HAP-1 (cell line): ENCODE results near the gene LAGE3.

ENCODE experiments used
- DNase-seq, 2 experiments: peaks; one replicate each; pipeline ENCODE4 v3.0.0-alpha.2; 2016 to 2020; ENCODE audit warnings: low spot score in 2 of 2
- H3K27me3 ChIP-seq: fragments of 250-450 bp; sonication (Bioruptor Pico); 2 replicates; pipeline ENCODE4 v1.5.1; 2020; ENCODE audit warnings: low read depth, mild to moderate bottlenecking, moderate library complexity
- H3K36me3 ChIP-seq: fragments of 250-450 bp; sonication (Bioruptor Pico); replicated peaks from 2 replicates; pipeline ENCODE4 v1.5.1; 2020; ENCODE audit warnings: mild to moderate bottlenecking
- H3K4me1 ChIP-seq: fragments of 250-450 bp; sonication (Bioruptor Pico); 2 replicates; pipeline ENCODE4 v1.5.1; 2020; ENCODE audit warnings: mild to moderate bottlenecking
- H3K4me3 ChIP-seq: fragments of 250-450 bp; sonication (Bioruptor Pico); 2 replicates; pipeline ENCODE4 v1.5.1; 2020; ENCODE audit warnings: mild to moderate bottlenecking, moderate library complexity
- H3K9me3 ChIP-seq: fragments of 250-450 bp; sonication (Bioruptor Pico); 2 replicates; pipeline ENCODE4 v1.5.1; 2020; ENCODE audit warnings: mild to moderate bottlenecking, moderate library complexity
- in situ Hi-C: fragments of 300-500 bp; cut with MboI; formaldehyde crosslinking; loops from 3 replicates; pipeline ENCODE4 v1.14.3; 2020; ENCODE audit warnings: low sequenced_read_pairs, inconsistent platforms, mixed read lengths

The LAGE3 gene

GRCh38 chrX:154465601-154466000 lies 13.5 kb downstream of the LAGE3 start:
- Histone ChIP-seq H3K27me3 (no peaks in the 10 kb centered on the region), H3K9me3 (no peaks in the 10 kb centered on the region), H3K4me1 (no peaks in the 10 kb centered on the region), H3K36me3 (peaks cover 93% of the 10 kb centered on the region), H3K4me3 (no peak overlapping the region)
- in situ Hi-C loops = no loop called here
- DNase-seq = no peak

- Histone ChIP-seq H3K4me3 (no peak overlapping the region), H3K9me3 (no peaks in the 10 kb centered on the region), H3K4me1 (peaks cover under 1% of the 10 kb centered on the region; the same call in 1 of the 2 replicates), H3K27me3 (no peaks in the 10 kb centered on the region), H3K36me3 (peaks cover 90% of the 10 kb centered on the region)
- in situ Hi-C loops = no loop called here
- no peak for DNase-seq
Measured at GRCh38 chrX:154464806-154465365, 14.2 kb downstream of the LAGE3 start.

- no peak for DNase-seq
- no peak overlapping the region for H3K4me3 ChIP-seq
- no peaks in the 10 kb centered on the region for H3K27me3 ChIP-seq
- no peaks in the 10 kb centered on the region for H3K9me3 ChIP-seq
- in situ Hi-C loops = no loop called here
- peaks cover 79% of the 10 kb centered on the region for H3K36me3 ChIP-seq
- H3K4me1 ChIP-seq = peaks cover 6% of the 10 kb centered on the region
Measured at GRCh38 chrX:154463611-154464220, 15.4 kb downstream of the LAGE3 start.

GRCh38 chrX:154462396-154462795 lies 16.7 kb downstream of the LAGE3 start:
- Histone ChIP-seq H3K9me3 (no peaks in the 10 kb centered on the region), H3K4me1 (peaks cover 8% of the 10 kb centered on the region), H3K4me3 (no peak overlapping the region), H3K36me3 (peaks cover 65% of the 10 kb centered on the region), H3K27me3 (no peaks in the 10 kb centered on the region)
- in situ Hi-C loops = no loop called here
- DNase-seq = no peak

GRCh38 chrX:154460326-154460725 lies 18.8 kb downstream of the LAGE3 start:
- Histone ChIP-seq H3K4me3 (no peak overlapping the region), H3K4me1 (peaks cover 10% of the 10 kb centered on the region), H3K9me3 (no peaks in the 10 kb centered on the region), H3K27me3 (no peaks in the 10 kb centered on the region), H3K36me3 (peaks cover 47% of the 10 kb centered on the region)
- DNase-seq = no peak
- in situ Hi-C loops = no loop called here

GRCh38 chrX:154459832-154460231 lies 19.2 kb downstream of the LAGE3 start:
- DNase-seq = peak in 1 of 2 experiments; percentile 63
- H3K4me1 ChIP-seq = peaks cover 10% of the 10 kb centered on the region
- H3K27me3 ChIP-seq = no peaks in the 10 kb centered on the region
- in situ Hi-C loops = no loop called here
- H3K4me3 ChIP-seq = peak overlapping the region; percentile 83
- no peaks in the 10 kb centered on the region for H3K9me3 ChIP-seq
- H3K36me3 ChIP-seq = peaks cover 42% of the 10 kb centered on the region

- in situ Hi-C loops = no loop called here
Measured at GRCh38 chrX:154458954-154459778, 19.9 kb downstream of the LAGE3 start.

GRCh38 chrX:154458116-154458953 lies 20.7 kb downstream of the LAGE3 start, which contains the start of gene PLXNA3:
TSS of gene PLXNA3 (plus strand) at chrX:154458281. CDS start at chrX:154460184, 1,903 bp downstream.
- H3K27me3 ChIP-seq = no peaks in the 10 kb centered on the region
- peaks cover 30% of the 10 kb centered on the region for H3K36me3 ChIP-seq
- peaks cover 10% of the 10 kb centered on the region for H3K4me1 ChIP-seq
- peak within 1 kb of the TSS; percentile 83 for H3K4me3 ChIP-seq
- H3K9me3 ChIP-seq = no peaks in the 10 kb centered on the region
- in situ Hi-C loops = no loop called here
- peak; percentile 30 to 82 for DNase-seq

More at GRCh38 chrX:154458954-154459778, 19.9 kb downstream of the LAGE3 start:
- peaks cover 10% of the 10 kb centered on the region for H3K4me1 ChIP-seq
- peak; percentile 35 to 72 for DNase-seq
- H3K9me3 ChIP-seq = no peaks in the 10 kb centered on the region
- H3K27me3 ChIP-seq = no peaks in the 10 kb centered on the region
- peaks cover 35% of the 10 kb centered on the region for H3K36me3 ChIP-seq
- peak overlapping the region; percentile 83 for H3K4me3 ChIP-seq

GRCh38 chrX:154457491-154458115 lies 21.5 kb downstream of the LAGE3 start:
- Histone ChIP-seq H3K4me3 (peak overlapping the region; percentile 43), H3K4me1 (peaks cover 10% of the 10 kb centered on the region), H3K9me3 (no peaks in the 10 kb centered on the region), H3K27me3 (no peaks in the 10 kb centered on the region), H3K36me3 (peaks cover 24% of the 10 kb centered on the region)
- peak; percentile 34 to 79 for DNase-seq
- in situ Hi-C loops = no loop called here

GRCh38 chrX:154452823-154453222 lies 26.3 kb downstream of the LAGE3 start:
- in situ Hi-C loops = no loop called here
- no peak for DNase-seq
- Histone ChIP-seq H3K9me3 (no peaks in the 10 kb centered on the region), H3K27me3 (no peaks in the 10 kb centered on the region), H3K36me3 (peaks cover 31% of the 10 kb centered on the region), H3K4me1 (peaks cover 4% of the 10 kb centered on the region; the same call in 1 of the 2 replicates), H3K4me3 (no peak overlapping the region)

GRCh38 chrX:154450312-154450711 lies 28.8 kb downstream of the LAGE3 start:
- in situ Hi-C loops = no loop called here
- Histone ChIP-seq H3K4me3 (no peak overlapping the region), H3K4me1 (no peaks in the 10 kb centered on the region), H3K9me3 (no peaks in the 10 kb centered on the region), H3K27me3 (no peaks in the 10 kb centered on the region), H3K36me3 (peaks cover 56% of the 10 kb centered on the region)
- no peak for DNase-seq

- no peak for DNase-seq
- H3K4me3 ChIP-seq = no peak overlapping the region
- in situ Hi-C loops = no loop called here
- no peaks in the 10 kb centered on the region for H3K9me3 ChIP-seq
- H3K4me1 ChIP-seq = peaks cover 5% of the 10 kb centered on the region
- H3K36me3 ChIP-seq = peaks cover 56% of the 10 kb centered on the region
- no peaks in the 10 kb centered on the region for H3K27me3 ChIP-seq
Measured at GRCh38 chrX:154449618-154450017, 29.5 kb downstream of the LAGE3 start.

- H3K4me3 ChIP-seq = no peak overlapping the region
- DNase-seq = no peak
- peaks cover 8% of the 10 kb centered on the region for H3K4me1 ChIP-seq
- no peaks in the 10 kb centered on the region for H3K9me3 ChIP-seq
- H3K36me3 ChIP-seq = peaks cover 57% of the 10 kb centered on the region
- no peaks in the 10 kb centered on the region for H3K27me3 ChIP-seq
- in situ Hi-C loops = no loop called here
Measured at GRCh38 chrX:154448484-154448883, 30.6 kb downstream of the LAGE3 start.
